SU-DHL-6 (cell line): ENCODE results near the gene GMDS.

Experiments
- EZH2phosphoT487 ChIP-seq: fragments of 200-600 bp; sonication (generic), shearing (Covaris generic); conservative IDR thresholded peaks from 2 replicates; pipeline ENCODE4 v1.6.1; 2018; ENCODE audit warnings: mild to moderate bottlenecking, antibody characterized with exemption, low read length, moderate library complexity, mixed read lengths
- TF ChIP-seq, protein P1 (sequence below): fragments of 200-600 bp; sonication (generic); IDR thresholded peaks from one replicate; pipeline ENCODE4 v1.5.1; 2017; ENCODE audit warnings: antibody characterized with exemption, mild to moderate bottlenecking, low read length, moderate library complexity; ENCODE audit not compliant: insufficient read depth, poor library complexity, severe bottlenecking

DNA sequence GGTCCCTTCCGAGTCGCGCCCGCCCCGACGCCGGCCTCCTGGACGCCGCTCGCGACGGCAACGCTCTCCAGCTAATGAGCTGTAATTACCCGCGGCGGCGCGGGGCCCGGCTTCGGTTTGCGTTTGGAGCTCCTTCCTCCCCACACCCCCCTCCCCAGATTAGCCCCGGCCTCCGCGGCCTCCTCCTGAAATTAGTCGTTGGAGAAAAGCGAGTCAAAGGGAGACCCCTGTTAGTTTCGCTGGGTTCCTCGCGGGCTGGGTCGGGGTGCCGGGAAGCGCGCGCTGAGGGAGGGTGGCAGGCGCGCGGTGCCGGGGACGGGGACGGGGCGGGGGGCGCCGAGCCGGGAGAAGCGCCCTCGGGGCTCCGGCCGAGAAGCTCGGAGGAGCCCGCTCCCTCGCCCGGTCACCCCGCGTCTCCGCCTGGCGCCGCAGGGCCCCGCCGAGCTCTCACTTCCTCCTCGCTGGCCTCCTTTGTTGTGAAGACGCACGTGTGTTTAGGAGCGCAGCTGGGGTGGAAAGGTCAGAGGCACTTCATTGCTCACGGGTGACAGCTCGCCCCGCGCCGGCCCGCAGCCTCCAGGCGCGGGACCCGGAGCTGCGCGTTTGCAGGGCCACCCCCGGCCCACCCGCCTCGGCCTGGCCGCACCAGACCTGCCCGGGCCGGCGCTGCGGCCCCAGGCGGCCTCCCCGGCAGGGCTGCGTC lies 630.8 kb downstream of the GMDS start:
- TF ChIP-seq, protein P1, sequence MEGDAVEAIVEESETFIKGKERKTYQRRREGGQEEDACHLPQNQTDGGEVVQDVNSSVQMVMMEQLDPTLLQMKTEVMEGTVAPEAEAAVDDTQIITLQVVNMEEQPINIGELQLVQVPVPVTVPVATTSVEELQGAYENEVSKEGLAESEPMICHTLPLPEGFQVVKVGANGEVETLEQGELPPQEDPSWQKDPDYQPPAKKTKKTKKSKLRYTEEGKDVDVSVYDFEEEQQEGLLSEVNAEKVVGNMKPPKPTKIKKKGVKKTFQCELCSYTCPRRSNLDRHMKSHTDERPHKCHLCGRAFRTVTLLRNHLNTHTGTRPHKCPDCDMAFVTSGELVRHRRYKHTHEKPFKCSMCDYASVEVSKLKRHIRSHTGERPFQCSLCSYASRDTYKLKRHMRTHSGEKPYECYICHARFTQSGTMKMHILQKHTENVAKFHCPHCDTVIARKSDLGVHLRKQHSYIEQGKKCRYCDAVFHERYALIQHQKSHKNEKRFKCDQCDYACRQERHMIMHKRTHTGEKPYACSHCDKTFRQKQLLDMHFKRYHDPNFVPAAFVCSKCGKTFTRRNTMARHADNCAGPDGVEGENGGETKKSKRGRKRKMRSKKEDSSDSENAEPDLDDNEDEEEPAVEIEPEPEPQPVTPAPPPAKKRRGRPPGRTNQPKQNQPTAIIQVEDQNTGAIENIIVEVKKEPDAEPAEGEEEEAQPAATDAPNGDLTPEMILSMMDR = no peak
- no peak for TF ChIP-seq EZH2phosphoT487
